ENCODE results near the gene GCHFR.

Gene GCHFR

GRCh38 chr15:40763801-40764628 lies at the start of gene GCHFR:
Gene GCHFR (plus strand): TSS chr15:40764068. CDS start chr15:40764181, 113 bp downstream.
- peak; percentile 84 for DNase-seq (ENCODE audit: low spot score)
- Mint-ChIP-seq H3K36me3 (ENCODE audit: low read depth) (peaks cover 8% of the 10 kb centered on the region), H3K27ac (peak within 1 kb of the TSS; percentile 93), H3K9me3 (no peaks in the 10 kb centered on the region), H3K4me1 (ENCODE audit: low read depth) (peaks cover 34% of the 10 kb centered on the region), H3K4me3 (peak within 1 kb of the TSS; percentile 82), H3K27me3 (ENCODE audit: low read depth) (no peaks in the 10 kb centered on the region)

- no peak for DNase-seq (ENCODE audit: low spot score)
- Mint-ChIP-seq H3K4me1 (ENCODE audit: low read depth) (no peaks in the 10 kb centered on the region), H3K36me3 (ENCODE audit: low read depth) (peaks cover 46% of the 10 kb centered on the region), H3K9me3 (no peaks in the 10 kb centered on the region), H3K27me3 (ENCODE audit: low read depth) (no peaks in the 10 kb centered on the region), H3K4me3 (no peak overlapping the region), H3K27ac (no peak overlapping the region)
These were observed 49.7 kb upstream of the GCHFR start for GRCh38 chr15:40714144-40714543.

GRCh38 chr15:40716165-40716564 lies 47.7 kb upstream of the GCHFR start:
- no peak for DNase-seq (ENCODE audit: low spot score)
- Mint-ChIP-seq H3K27ac (no peak overlapping the region), H3K9me3 (no peaks in the 10 kb centered on the region), H3K4me1 (ENCODE audit: low read depth) (no peaks in the 10 kb centered on the region), H3K27me3 (ENCODE audit: low read depth) (no peaks in the 10 kb centered on the region), H3K36me3 (ENCODE audit: low read depth) (peaks cover 44% of the 10 kb centered on the region), H3K4me3 (no peak overlapping the region)

GRCh38 chr15:40721701-40722100 lies 42.2 kb upstream of the GCHFR start:
- Mint-ChIP-seq H3K4me3 (no peak overlapping the region), H3K36me3 (ENCODE audit: low read depth) (peaks cover 35% of the 10 kb centered on the region)

GRCh38 chr15:40722354-40722753 lies 41.5 kb upstream of the GCHFR start:
- Mint-ChIP-seq H3K27me3 (ENCODE audit: low read depth) (no peaks in the 10 kb centered on the region), H3K27ac (peak overlapping the region; percentile 54), H3K4me1 (ENCODE audit: low read depth) (peaks cover 6% of the 10 kb centered on the region), H3K36me3 (ENCODE audit: low read depth) (peaks cover 33% of the 10 kb centered on the region), H3K9me3 (no peaks in the 10 kb centered on the region), H3K4me3 (no peak overlapping the region)
- DNase-seq (ENCODE audit: low spot score), result no peak

More at GRCh38 chr15:40721701-40722100, 42.2 kb upstream of the GCHFR start:
- Mint-ChIP-seq H3K27ac (no peak overlapping the region), H3K27me3 (ENCODE audit: low read depth) (no peaks in the 10 kb centered on the region), H3K9me3 (no peaks in the 10 kb centered on the region), H3K4me1 (ENCODE audit: low read depth) (peaks cover 6% of the 10 kb centered on the region)
- DNase-seq (ENCODE audit: low spot score), result no peak

DNA sequence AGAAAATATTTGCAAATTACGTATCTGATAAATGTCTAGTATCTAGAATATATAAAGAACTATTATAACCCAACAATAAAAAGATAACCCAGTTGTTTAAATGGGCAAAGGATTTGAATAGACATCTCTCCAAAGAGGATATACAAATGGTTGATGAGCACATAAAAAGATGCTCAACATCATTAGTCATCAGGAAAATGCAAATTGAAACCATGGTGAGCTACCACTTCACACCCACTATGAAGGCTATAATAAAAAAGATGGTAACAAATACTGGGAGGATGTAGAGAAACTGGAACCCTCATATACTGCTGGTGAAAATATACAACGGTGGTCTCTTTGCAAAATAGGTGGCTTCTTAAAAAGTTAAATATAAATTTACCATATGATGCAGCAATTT lies 40.9 kb upstream of the GCHFR start:
- H3K27me3 Mint-ChIP-seq (ENCODE audit: low read depth), result no peaks in the 10 kb centered on the region

DNA sequence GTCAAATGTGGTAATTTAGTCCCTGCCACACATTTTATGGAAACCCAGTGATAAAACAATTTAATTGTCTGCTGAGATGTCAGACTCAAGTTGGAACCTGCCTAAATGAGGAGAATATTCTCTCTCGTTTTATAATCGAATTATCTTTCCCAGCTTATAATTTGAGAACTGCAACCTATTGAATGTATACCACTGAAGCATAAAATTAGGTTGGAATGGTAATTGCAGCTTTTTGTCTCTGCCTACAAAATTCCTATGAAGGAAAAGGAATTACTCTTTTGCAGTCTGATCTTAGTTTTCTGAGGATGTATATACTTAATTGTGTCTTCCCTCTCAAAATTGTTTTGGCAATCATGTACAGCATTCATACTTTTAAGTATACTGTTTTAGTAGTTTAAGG lies 39.9 kb upstream of the GCHFR start:
- H3K9me3 Mint-ChIP-seq, result no peaks in the 10 kb centered on the region

More for the DNA sequence above, 40.9 kb upstream of the GCHFR start:
- DNase-seq (ENCODE audit: low spot score), result no peak
- peaks cover 31% of the 10 kb centered on the region for H3K36me3 Mint-ChIP-seq (ENCODE audit: low read depth)
- no peak overlapping the region for H3K4me3 Mint-ChIP-seq
- no peak overlapping the region for H3K27ac Mint-ChIP-seq
- H3K4me1 Mint-ChIP-seq (ENCODE audit: low read depth), result peaks cover 6% of the 10 kb centered on the region
- H3K9me3 Mint-ChIP-seq, result no peaks in the 10 kb centered on the region

DNA sequence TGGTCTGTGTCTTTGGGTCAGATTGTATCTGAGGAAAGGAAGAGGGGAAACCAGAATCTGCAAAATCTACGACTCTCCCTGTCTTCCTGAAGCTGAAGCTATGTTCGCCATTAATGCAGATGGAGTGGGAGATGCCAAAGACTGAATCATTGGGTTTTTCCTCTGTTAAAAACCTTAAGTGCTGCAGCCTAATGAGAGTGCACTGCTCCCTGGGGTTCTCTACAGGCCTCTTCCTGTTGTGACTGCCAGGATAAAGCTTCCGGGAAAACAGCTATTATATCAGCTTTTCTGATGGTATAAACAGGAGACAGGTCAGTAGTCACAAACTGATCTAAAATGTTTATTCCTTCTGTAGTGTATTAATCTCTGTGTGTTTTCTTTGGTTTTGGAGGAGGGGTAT lies 32.8 kb upstream of the GCHFR start:
- Mint-ChIP-seq H3K4me3 (no peak overlapping the region), H3K9me3 (no peaks in the 10 kb centered on the region), H3K27ac (no peak overlapping the region), H3K4me1 (ENCODE audit: low read depth) (no peaks in the 10 kb centered on the region), H3K36me3 (ENCODE audit: low read depth) (peaks cover 45% of the 10 kb centered on the region), H3K27me3 (ENCODE audit: low read depth) (no peaks in the 10 kb centered on the region)
- no peak for DNase-seq (ENCODE audit: low spot score)

More for the DNA sequence above, 39.9 kb upstream of the GCHFR start:
- no peak for DNase-seq (ENCODE audit: low spot score)
- H3K36me3 Mint-ChIP-seq (ENCODE audit: low read depth), result peaks cover 35% of the 10 kb centered on the region
- H3K27me3 Mint-ChIP-seq (ENCODE audit: low read depth), result no peaks in the 10 kb centered on the region
- peaks cover 6% of the 10 kb centered on the region for H3K4me1 Mint-ChIP-seq (ENCODE audit: low read depth)
- H3K27ac Mint-ChIP-seq, result no peak overlapping the region
- no peak overlapping the region for H3K4me3 Mint-ChIP-seq

DNA sequence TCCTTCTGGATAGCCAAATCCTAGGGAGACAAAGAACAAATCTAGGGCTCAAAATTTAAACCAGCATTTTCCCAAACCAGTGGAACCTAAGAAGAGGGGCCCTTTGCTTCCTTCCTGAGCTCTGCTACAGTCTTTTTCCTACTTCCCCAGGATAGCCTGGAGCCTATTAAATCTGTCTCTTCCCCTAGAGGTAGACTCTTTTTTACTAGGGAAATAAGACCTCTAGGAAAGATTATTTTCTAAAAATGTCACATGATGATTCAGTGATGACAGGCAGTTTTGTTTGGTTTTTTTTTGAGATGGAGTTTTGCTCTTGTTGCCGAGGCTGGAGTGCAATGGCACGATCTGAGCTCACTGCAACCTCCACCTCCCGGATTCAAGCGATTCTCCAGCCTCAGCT lies 27.3 kb upstream of the GCHFR start:
- Mint-ChIP-seq H3K36me3 (ENCODE audit: low read depth) (peaks cover 42% of the 10 kb centered on the region), H3K27ac (no peak overlapping the region), H3K4me3 (no peak overlapping the region), H3K9me3 (no peaks in the 10 kb centered on the region), H3K27me3 (ENCODE audit: low read depth) (no peaks in the 10 kb centered on the region), H3K4me1 (ENCODE audit: low read depth) (no peaks in the 10 kb centered on the region)
- no peak for DNase-seq (ENCODE audit: low spot score)

DNA sequence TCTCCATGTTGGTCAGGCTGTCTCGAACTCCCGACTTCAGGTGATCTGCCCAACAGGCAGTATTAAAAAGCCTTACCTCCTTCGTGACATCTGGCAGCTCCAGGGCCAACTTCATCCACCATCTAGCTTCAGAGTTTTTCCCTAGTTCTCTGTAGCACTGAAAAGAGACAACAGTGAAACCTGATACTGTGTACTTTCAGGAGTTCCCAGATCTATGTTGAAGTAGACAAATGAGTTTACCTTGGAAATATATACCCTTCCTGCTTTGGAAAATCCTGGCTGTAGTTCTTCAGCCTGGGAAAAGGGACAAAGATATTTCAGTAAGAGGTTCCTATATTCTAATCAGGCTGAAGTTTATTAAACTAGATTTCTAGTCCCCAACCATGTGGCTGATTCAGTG lies 26.8 kb upstream of the GCHFR start:
- no peak overlapping the region for H3K27ac Mint-ChIP-seq
- no peak for DNase-seq (ENCODE audit: low spot score)

GRCh38 chr15:40739047-40739446 lies 24.8 kb upstream of the GCHFR start:
- Mint-ChIP-seq H3K4me3 (no peak overlapping the region), H3K9me3 (no peaks in the 10 kb centered on the region), H3K27ac (no peak overlapping the region), H3K36me3 (ENCODE audit: low read depth) (peaks cover 48% of the 10 kb centered on the region), H3K4me1 (ENCODE audit: low read depth) (peaks cover 12% of the 10 kb centered on the region), H3K27me3 (ENCODE audit: low read depth) (no peaks in the 10 kb centered on the region)
- no peak for DNase-seq (ENCODE audit: low spot score)

More for the DNA sequence above, 26.8 kb upstream of the GCHFR start:
- Mint-ChIP-seq H3K9me3 (no peaks in the 10 kb centered on the region), H3K36me3 (ENCODE audit: low read depth) (peaks cover 38% of the 10 kb centered on the region), H3K4me3 (no peak overlapping the region), H3K4me1 (ENCODE audit: low read depth) (no peaks in the 10 kb centered on the region), H3K27me3 (ENCODE audit: low read depth) (no peaks in the 10 kb centered on the region)

DNA sequence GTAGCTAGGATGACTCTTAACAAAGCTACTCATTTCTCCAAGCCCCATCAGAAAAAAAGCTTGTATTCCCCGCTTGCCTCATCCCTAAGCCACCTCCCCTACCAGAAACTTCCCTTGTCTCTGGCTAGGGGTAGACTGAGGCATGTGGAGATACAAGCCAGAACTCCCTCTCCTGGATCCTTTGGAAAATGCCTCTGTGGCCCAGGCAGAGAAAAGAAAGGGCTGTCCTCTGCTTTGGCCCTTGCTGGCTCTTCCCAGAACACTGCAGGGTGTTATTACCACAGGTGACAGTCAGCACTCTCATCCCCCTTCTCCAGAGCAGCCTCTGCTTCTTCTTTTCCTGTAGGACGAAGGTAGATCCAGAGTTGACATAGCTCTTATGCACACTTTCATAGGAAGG lies 24.0 kb upstream of the GCHFR start:
- Mint-ChIP-seq H3K9me3 (no peaks in the 10 kb centered on the region), H3K4me3 (no peak overlapping the region), H3K27ac (no peak overlapping the region), H3K27me3 (ENCODE audit: low read depth) (no peaks in the 10 kb centered on the region), H3K4me1 (ENCODE audit: low read depth) (peaks cover 19% of the 10 kb centered on the region), H3K36me3 (ENCODE audit: low read depth) (peaks cover 54% of the 10 kb centered on the region)
- no peak for DNase-seq (ENCODE audit: low spot score)

- Mint-ChIP-seq H3K27me3 (ENCODE audit: low read depth) (no peaks in the 10 kb centered on the region), H3K4me1 (ENCODE audit: low read depth) (peaks cover 26% of the 10 kb centered on the region), H3K27ac (peak overlapping the region; percentile 95), H3K4me3 (peak overlapping the region; percentile 73), H3K36me3 (ENCODE audit: low read depth) (peaks cover 59% of the 10 kb centered on the region), H3K9me3 (no peaks in the 10 kb centered on the region)
- DNase-seq (ENCODE audit: low spot score), result no peak
These were observed 20.4 kb upstream of the GCHFR start for GRCh38 chr15:40743485-40743901.

GRCh38 chr15:40743921-40744814 lies 19.7 kb upstream of the GCHFR start:
- Mint-ChIP-seq H3K9me3 (no peaks in the 10 kb centered on the region), H3K27me3 (ENCODE audit: low read depth) (no peaks in the 10 kb centered on the region), H3K27ac (peak overlapping the region; percentile 95), H3K4me3 (peak overlapping the region; percentile 73), H3K4me1 (ENCODE audit: low read depth) (peaks cover 26% of the 10 kb centered on the region), H3K36me3 (ENCODE audit: low read depth) (peaks cover 53% of the 10 kb centered on the region)
- DNase-seq (ENCODE audit: low spot score), result peak; percentile 72

Data from T-helper 2 cell treated with Interferon-gamma antibody and Interleukin-4, amounts not matched to agents 5 μg/mL and 100 μg/mL, for 36 hours (primary cell).